ENCODE results near the gene RBM39.
"Not testable (repeated sequence)": the region's sequence is repeated elsewhere in the genome, so short reads cannot be mapped to it uniquely, and the experiment has no call there.

The RBM39 gene

GRCh38 chr20:35724321-35725230 is 17.5 kb downstream of the RBM39 start:
- DNase-seq, result no peak

DNA sequence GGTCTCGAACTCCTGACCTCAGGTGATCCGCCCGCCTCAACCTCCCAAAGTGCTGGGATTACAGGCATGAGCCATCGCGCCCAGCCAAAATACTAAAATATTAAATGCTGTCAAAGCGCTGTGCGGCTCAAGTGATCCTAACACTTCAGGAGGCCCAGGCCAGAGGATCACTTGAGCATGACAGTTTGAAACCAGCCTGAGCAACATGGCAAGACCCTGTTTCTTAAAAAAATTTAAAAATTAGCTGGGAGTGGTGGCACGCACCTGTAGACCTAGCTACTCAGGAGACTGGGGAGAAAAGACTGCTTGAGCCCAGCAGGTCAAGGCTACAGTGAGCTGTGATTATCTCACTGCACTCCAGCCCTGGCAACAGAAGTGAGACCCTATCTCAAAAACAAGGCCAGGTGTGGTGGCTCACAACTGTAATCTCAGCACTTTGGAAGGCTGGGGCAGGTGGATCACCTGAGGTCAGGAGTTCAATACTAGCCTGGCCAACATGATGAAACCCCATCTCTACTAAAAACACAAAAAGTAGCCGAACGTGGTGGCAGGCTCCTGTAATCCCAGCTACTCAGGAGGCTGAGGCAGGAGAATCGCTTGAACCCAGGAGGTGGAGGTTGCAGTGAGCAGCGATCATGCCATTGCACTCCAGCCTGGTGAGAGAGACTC is 18.3 kb downstream of the RBM39 start:
- DNase-seq, result not testable (repeated sequence)

- not testable (repeated sequence) for DNase-seq
These were observed 18.8 kb downstream of the RBM39 start for GRCh38 chr20:35723275-35723639.

DNA sequence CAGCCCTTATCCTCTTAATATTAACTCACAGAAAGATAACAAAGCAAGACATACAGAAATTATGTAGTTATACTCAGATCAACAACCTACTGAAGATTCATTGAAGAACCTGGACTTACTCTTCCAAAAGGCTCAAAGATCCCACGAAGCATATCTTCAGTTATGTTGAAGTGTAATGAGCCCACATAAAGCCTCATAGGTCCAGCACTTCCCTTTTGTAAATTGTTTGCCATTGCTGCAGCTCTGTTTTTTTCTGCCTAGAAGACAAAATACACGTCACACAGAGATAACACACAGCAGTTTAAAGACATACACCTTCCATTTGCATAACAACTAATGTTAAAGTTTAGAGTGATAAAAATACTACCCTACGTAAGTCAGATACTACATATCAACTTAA is 20.4 kb downstream of the RBM39 start:
- DNase-seq, result no peak

DNA sequence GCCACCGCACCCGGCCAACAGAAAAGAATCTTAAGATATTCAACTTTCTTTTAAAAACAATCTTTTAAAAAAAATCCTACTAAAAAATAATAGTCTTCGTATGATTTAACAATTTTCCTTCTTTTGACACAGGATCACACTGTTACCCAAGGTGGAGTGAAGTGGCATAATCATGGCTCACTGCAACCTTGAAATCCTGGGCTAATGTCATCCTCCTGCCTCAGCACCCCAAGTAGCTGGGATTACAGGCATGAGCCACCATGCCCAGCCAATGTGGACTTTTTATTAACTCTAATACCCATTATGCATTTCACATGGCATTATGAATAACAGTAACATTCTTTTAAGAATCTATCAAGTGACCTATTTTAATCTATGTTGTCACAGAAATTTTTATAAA is 20.8 kb downstream of the RBM39 start:
- no peak for DNase-seq

GRCh38 chr20:35720165-35721123 is 21.6 kb downstream of the RBM39 start:
- no peak for DNase-seq

DNA sequence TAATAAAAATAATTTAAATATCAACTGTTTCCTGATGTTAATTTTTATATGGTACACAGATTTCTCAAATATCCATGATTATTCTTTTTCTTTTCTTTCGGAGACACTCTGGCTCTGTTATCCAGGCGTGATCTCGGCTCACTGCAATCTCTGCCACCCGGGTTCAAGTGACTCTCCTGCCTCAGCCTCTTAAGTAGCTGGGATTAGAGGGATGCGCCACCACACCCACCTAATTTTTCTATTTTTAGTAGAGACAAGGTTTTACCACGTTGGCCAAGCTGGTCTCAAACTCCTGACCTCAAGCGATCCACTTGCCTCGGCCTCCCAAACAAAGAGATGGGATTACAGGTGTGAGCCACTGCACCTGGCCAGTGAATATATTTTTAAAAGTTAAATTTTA is 22.3 kb downstream of the RBM39 start:
- no peak for DNase-seq

DNA sequence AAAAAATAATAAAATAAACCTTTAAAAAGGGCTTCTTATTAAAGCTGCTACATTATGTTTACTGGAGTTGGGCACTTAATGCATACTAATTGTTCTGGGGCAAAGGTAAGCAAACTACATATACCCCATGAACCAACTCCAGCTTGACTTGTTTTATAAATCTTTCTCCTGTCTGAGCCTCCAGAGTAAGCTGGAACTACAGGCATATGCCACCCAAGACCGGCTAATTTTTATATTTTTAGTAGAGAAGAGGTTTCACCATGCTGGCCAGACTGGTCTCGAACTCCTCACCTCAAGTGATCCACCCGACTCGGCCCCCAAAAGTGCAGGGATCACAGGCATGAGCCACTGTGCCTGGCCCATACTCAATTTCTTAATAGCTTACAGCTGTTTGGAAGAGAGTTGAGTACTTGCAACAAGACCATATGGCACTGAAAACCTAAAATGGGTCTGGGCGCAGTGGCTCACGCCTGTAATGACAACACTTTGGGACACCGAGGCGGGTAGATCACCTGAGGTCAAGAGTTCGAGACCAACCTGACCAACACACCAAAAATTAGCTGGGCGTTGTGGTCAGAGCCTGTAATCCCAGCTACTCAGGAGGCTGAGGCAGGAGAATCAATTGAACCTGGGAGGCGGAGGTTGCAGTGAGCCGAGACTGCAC is 23.0 kb downstream of the RBM39 start:
- no peak for DNase-seq

DNA sequence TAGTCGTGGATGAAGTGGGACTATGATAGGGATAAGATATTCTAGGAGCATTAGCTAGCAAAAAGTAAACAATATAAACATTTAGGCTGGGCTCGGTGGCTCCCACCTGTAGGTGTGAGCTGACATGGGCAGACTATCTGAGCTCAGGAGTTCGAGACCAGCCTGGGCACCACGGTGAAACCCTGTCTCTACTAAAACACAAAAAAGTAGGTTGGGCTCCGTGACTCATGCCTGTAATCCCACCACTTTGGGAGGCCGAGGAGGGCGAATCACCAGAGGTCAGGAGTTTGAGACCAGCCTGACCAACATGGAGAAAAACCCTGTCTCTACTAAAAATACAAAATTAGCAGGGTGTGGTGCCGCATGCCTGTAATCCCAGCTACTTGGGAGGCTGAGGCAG is 23.7 kb downstream of the RBM39 start:
- DNase-seq, result not testable (repeated sequence)

DNA sequence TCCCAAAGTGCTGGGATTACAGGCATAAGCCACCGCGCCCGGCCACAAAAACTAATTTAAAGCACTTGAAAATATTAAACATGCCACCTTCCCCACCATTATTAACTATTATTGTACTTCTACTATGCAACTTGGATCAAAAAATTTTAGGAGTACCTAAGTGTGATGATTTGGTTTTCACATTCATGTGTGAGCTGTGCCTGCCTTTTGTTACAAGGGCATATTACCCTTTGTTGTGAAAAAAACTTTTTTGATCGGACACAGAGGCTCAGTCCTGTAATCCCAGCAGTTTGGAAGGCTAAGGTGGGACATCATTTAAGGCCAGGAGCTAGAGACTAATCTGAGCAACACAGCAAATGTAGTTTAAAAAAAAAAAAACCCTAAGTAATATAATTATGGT is 25.7 kb downstream of the RBM39 start:
- DNase-seq, result no peak

- no peak for DNase-seq
These were observed 26.4 kb downstream of the RBM39 start for GRCh38 chr20:35715652-35716051.

- no peak for DNase-seq
These were observed 27.9 kb downstream of the RBM39 start for GRCh38 chr20:35714127-35714526.

- not testable (repeated sequence) for DNase-seq
These were observed 28.9 kb downstream of the RBM39 start for GRCh38 chr20:35713120-35713519.

- no peak for DNase-seq
These were observed 30.4 kb downstream of the RBM39 start for GRCh38 chr20:35711588-35712209.

GRCh38 chr20:35710884-35711587 is 31.0 kb downstream of the RBM39 start:
- no peak for DNase-seq

- no peak for DNase-seq
These were observed 32.0 kb downstream of the RBM39 start for GRCh38 chr20:35710039-35710438.

GRCh38 chr20:35709259-35709658 is 32.8 kb downstream of the RBM39 start:
- no peak for DNase-seq

GRCh38 chr20:35708502-35708901 is 33.6 kb downstream of the RBM39 start:
- no peak for DNase-seq

DNA sequence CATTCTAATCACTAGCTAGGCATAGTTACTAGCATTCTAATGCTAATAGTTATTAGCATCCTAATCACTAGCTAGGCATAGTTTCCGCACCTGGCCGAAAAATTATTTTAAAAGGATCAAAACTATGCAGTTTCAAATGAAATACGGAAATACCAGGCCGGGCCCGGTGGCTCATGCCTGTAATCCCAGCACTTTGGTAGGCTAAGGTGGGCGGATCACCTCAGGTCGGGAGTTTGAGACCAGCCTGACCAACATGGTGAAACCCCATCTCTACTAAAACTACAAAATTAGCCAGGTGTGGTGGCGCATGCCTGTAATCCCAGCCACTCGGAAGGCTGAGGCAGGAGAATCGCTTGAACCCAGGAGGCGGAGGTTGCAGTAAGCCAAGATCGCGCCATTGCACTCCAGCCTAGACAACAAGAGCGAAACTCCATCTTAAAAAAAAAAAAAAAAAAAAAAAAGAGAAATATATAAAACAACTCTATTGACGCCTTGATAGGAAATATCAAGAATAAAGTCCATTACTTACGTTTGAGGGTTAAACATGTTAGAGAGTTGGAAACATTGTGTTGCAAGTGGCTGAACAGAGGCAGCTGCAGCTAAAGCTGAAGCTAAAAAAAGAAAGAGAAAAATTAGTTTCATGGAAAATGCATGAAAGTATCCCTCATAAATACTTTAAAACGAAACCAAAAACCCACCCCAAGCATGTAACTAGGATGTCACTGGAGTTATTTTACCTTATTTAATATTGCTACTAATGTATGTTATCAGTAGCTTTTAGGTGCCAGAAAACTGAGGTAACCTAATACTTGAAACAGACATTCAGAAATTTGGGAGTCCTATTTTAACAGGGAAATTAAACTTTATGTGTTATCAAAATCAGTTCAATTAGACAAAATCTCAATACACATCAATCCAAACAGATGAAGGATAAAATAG is 35.2 kb downstream of the RBM39 start:
- not testable (repeated sequence) for DNase-seq

GRCh38 chr20:35705894-35706293 is 36.2 kb downstream of the RBM39 start:
- not testable (repeated sequence) for DNase-seq

Data from SHP77 treated with DMSO at 0.1 percent for 48 hours (cell line).